ENCODE measurements around the gene ATP11A. TPM values are rescaled to one million over a fixed set of nuclear protein-coding genes. Genes with fewer than 3 reads are reported as not detected.

Gene ATP11A
- total and polyA plus RNA-seq, 2 donors (not counting 3 experiments of a cell fraction or from before 2014, with no cell fraction given): 16.5 to 88.1 TPM

GRCh38 chr13:112908342-112908741, 218.5 kb downstream of the ATP11A start:
- no peak overlapping the region for H3K9ac ChIP-seq (replicated peaks; ENCODE audit: extremely low read depth, insufficient read depth, low read length)
- dilution Hi-C loops (cut with MboI; ENCODE audit: extremely low pct_ligation_motif_present, low sequenced_read_pairs) (no loop called here), intact Hi-C loops (cut with micrococcal nuclease) (no loop called here)
- no peak overlapping the region for H3K27ac ChIP-seq (ENCODE audit: insufficient read depth, low read depth, low read length)
- no peaks in the 10 kb centered on the region for H3K36me3 ChIP-seq (ENCODE audit: control insufficient read depth in 2 of 2, extremely low read depth in 1 of 2, insufficient read depth in 2 of 2, low read length in 2 of 2)
- H3K4me1 ChIP-seq (ENCODE audit: control insufficient read depth, extremely low read depth, insufficient read depth, low read length): no peaks in the 10 kb centered on the region
- no peaks in the 10 kb centered on the region for H4K20me1 ChIP-seq (replicated peaks; ENCODE audit: control insufficient read depth, extremely low read depth, insufficient read depth, low read length)
- no peaks in the 10 kb centered on the region for H3K27me3 ChIP-seq (ENCODE audit: control insufficient read depth in 2 of 2, insufficient read depth in 2 of 2, low read length in 2 of 2)
- DNase-seq (ENCODE audit: low read depth, low spot score) (no peak), FAIRE-seq (no peak)
- no peak overlapping the region for H3K4me2 ChIP-seq (ENCODE audit: insufficient read depth, low read length)
- BruUV-seq (replicated peaks): no TSS peak
- H3K9me3 ChIP-seq (replicated peaks; ENCODE audit: control insufficient read depth, insufficient read depth, low read length): no peaks in the 10 kb centered on the region
- H3K79me2 ChIP-seq (ENCODE audit: control insufficient read depth, insufficient read depth, low read length): no peaks in the 10 kb centered on the region
- H2AFZ ChIP-seq (ENCODE audit: low read depth, low read length): no peak overlapping the region
- TF ChIP-seq, protein P1, sequence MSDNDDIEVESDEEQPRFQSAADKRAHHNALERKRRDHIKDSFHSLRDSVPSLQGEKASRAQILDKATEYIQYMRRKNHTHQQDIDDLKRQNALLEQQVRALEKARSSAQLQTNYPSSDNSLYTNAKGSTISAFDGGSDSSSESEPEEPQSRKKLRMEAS (IDR thresholded peaks at IDR 0.05; ENCODE audit: insufficient read depth, insufficient read length): no peak
- TF ChIP-seq, protein P2, sequence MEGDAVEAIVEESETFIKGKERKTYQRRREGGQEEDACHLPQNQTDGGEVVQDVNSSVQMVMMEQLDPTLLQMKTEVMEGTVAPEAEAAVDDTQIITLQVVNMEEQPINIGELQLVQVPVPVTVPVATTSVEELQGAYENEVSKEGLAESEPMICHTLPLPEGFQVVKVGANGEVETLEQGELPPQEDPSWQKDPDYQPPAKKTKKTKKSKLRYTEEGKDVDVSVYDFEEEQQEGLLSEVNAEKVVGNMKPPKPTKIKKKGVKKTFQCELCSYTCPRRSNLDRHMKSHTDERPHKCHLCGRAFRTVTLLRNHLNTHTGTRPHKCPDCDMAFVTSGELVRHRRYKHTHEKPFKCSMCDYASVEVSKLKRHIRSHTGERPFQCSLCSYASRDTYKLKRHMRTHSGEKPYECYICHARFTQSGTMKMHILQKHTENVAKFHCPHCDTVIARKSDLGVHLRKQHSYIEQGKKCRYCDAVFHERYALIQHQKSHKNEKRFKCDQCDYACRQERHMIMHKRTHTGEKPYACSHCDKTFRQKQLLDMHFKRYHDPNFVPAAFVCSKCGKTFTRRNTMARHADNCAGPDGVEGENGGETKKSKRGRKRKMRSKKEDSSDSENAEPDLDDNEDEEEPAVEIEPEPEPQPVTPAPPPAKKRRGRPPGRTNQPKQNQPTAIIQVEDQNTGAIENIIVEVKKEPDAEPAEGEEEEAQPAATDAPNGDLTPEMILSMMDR (IDR thresholded peaks at IDR 0.05; ENCODE audit: extremely low read depth in 1 of 2, insufficient read depth in 1 of 2, low read depth in 1 of 2, low read length in 2 of 2): no peak
- TF ChIP-seq JUN (IDR thresholded peaks at IDR 0.05; ENCODE audit: borderline replicate concordance, insufficient read depth, insufficient read length, low read depth) (no peak), GATA2 (IDR thresholded peaks at IDR 0.05; ENCODE audit: insufficient read depth, insufficient read length, low read depth, low read length) (no peak), POLR2A (IDR thresholded peaks at IDR 0.05; ENCODE audit: low read depth, low read length) (no peak), EZH2 (IDR thresholded peaks at IDR 0.05; ENCODE audit: borderline replicate concordance, low read depth, low read length, severe bottlenecking) (no peak)
- POLR2A ChIA-PET: no interaction called here
- no peaks in the 10 kb centered on the region for H3K9me1 ChIP-seq (replicated peaks; ENCODE audit: control insufficient read depth, extremely low read depth, insufficient read depth, low read length)
- CTCF ChIA-PET: no interaction called here
- H3K4me3 ChIP-seq (replicated peaks in 1 of 3; ENCODE audit: insufficient read depth in 1 of 3, low read depth in 1 of 3, low read length in 3 of 3): no peak overlapping the region

GRCh38 chr13:112910016-112910415, 220.2 kb downstream of the ATP11A start:
- Histone ChIP-seq H3K4me3 (replicated peaks in 1 of 3; ENCODE audit: insufficient read depth in 1 of 3, low read depth in 1 of 3, low read length in 3 of 3) (no peak overlapping the region), H4K20me1 (replicated peaks; ENCODE audit: control insufficient read depth, extremely low read depth, insufficient read depth, low read length) (no peaks in the 10 kb centered on the region)

More at GRCh38 chr13:112910016-112910415, 220.2 kb downstream of the ATP11A start:
- Histone ChIP-seq H3K36me3 (ENCODE audit: control insufficient read depth in 2 of 2, extremely low read depth in 1 of 2, insufficient read depth in 2 of 2, low read length in 2 of 2) (no peaks in the 10 kb centered on the region), H3K9me3 (replicated peaks; ENCODE audit: control insufficient read depth, insufficient read depth, low read length) (no peaks in the 10 kb centered on the region), H3K9me1 (replicated peaks; ENCODE audit: control insufficient read depth, extremely low read depth, insufficient read depth, low read length) (no peaks in the 10 kb centered on the region), H3K4me1 (ENCODE audit: control insufficient read depth, extremely low read depth, insufficient read depth, low read length) (no peaks in the 10 kb centered on the region), H3K27me3 (ENCODE audit: control insufficient read depth in 2 of 2, insufficient read depth in 2 of 2, low read length in 2 of 2) (no peaks in the 10 kb centered on the region), H3K79me2 (ENCODE audit: control insufficient read depth, insufficient read depth, low read length) (no peaks in the 10 kb centered on the region), H3K4me2 (ENCODE audit: insufficient read depth, low read length) (no peak overlapping the region), H3K27ac (ENCODE audit: insufficient read depth, low read depth, low read length) (no peak overlapping the region), H2AFZ (ENCODE audit: low read depth, low read length) (no peak overlapping the region), H3K9ac (replicated peaks; ENCODE audit: extremely low read depth, insufficient read depth, low read length) (no peak overlapping the region)
- ChIA-PET POLR2A (no interaction called here), CTCF (no interaction called here)
- TF ChIP-seq FOS (IDR thresholded peaks at IDR 0.05; ENCODE audit: borderline replicate concordance, insufficient read depth, low read length) (no peak), MYC (IDR thresholded peaks at IDR 0.05; ENCODE audit: low read depth, low read length) (no peak)
- TF ChIP-seq, protein P1 (IDR thresholded peaks at IDR 0.05; ENCODE audit: insufficient read depth, insufficient read length): no peak
- FAIRE-seq: no peak
- no TSS peak for BruUV-seq (replicated peaks)
- intact Hi-C loops (cut with micrococcal nuclease) (no loop called here), dilution Hi-C loops (cut with MboI; ENCODE audit: extremely low pct_ligation_motif_present, low sequenced_read_pairs) (no loop called here)
- no peak for DNase-seq (ENCODE audit: low read depth, low spot score)

Data from endothelial cell of umbilical vein (primary cell).